ENCODE measurements around the gene OLFM2. TPM values are rescaled to one million over a fixed set of nuclear protein-coding genes. Genes with fewer than 3 reads are reported as not detected.
A peak's percentile ranks its signal among the peaks of the same experiment; 100 is the strongest.

Gene OLFM2
- total RNA-seq (2021): 75.6 and 76.5 TPM in 2 replicates
- long read RNA-seq, transcript OLFM2-201 (6 exons, 2,019 nt): major isoform, 32 of 39 reads
- long read RNA-seq, partial matches to known transcripts: 2 of 39 reads
- long read RNA-seq, other reads (novel, unspliced or antisense): 2 of 39 reads

- Histone ChIP-seq H4K8ac (replicated peaks; ENCODE audit: insufficient read length, low read depth, low read length) (no peak within 1 kb of the TSS), H3K79me2 (ENCODE audit: insufficient read depth, low read length) (no peaks in the 10 kb centered on the region), H2BK5ac (ENCODE audit: insufficient read length, low read length) (no peak within 1 kb of the TSS), H2AFZ (ENCODE audit: low read length) (no peak within 1 kb of the TSS), H4K5ac (ENCODE audit: insufficient read length, low read depth, low read length) (no peak within 1 kb of the TSS), H3K9me3 (ENCODE audit: control insufficient read depth, low read depth, low read length) (no peaks in the 10 kb centered on the region), H3K27ac (ENCODE audit: insufficient read length, low read depth, low read length) (no peak within 1 kb of the TSS), H3K18ac (ENCODE audit: insufficient read length, low read depth, low read length) (peak within 1 kb of the TSS; percentile 46), H4K20me1 (ENCODE audit: control insufficient read depth, insufficient read depth, insufficient read length) (no peaks in the 10 kb centered on the region), H4K91ac (ENCODE audit: insufficient read length, low read depth, low read length) (no peak within 1 kb of the TSS), H3K79me1 (ENCODE audit: insufficient read depth, low read depth, low read length, poor library complexity, severe bottlenecking) (peaks cover 5% of the 10 kb centered on the region), H3K27me3 (ENCODE audit: insufficient read depth, low read length) (no peaks in the 10 kb centered on the region), H2BK120ac (ENCODE audit: low read depth, low read length, poor library complexity, severe bottlenecking) (no peak within 1 kb of the TSS), H3K23me2 (ENCODE audit: insufficient read length, low read depth, low read length, poor library complexity, severe bottlenecking) (peaks cover 10% of the 10 kb centered on the region), H3K14ac (ENCODE audit: insufficient read depth, low read length) (peak within 1 kb of the TSS; percentile 67), H2AK5ac (ENCODE audit: insufficient read length, low read length) (no peak within 1 kb of the TSS), H2BK15ac (ENCODE audit: low read depth, low read length) (no peak within 1 kb of the TSS), H3K4ac (ENCODE audit: low read depth, low read length) (no peak within 1 kb of the TSS), H3K4me1 (ENCODE audit: insufficient read depth, low read length) (peaks cover 6% of the 10 kb centered on the region; the same call in 1 of the 2 replicates), H3K23ac (ENCODE audit: insufficient read length, low read depth, low read length) (no peak within 1 kb of the TSS), H3T11ph (ENCODE audit: low read length) (no peak within 1 kb of the TSS), H3K9ac (ENCODE audit: extremely low read depth, insufficient read length, low read length) (peak within 1 kb of the TSS; percentile 79), H2BK12ac (ENCODE audit: insufficient read length, low read depth, low read length) (no peak within 1 kb of the TSS), H3K4me2 (ENCODE audit: insufficient read depth, insufficient read length, low read length) (peak within 1 kb of the TSS; percentile 95), H3K56ac (ENCODE audit: insufficient read length, low read depth, low read length) (peak within 1 kb of the TSS; percentile 19), H2BK20ac (ENCODE audit: low read depth, low read length, poor library complexity, severe bottlenecking) (no peak within 1 kb of the TSS)
- DNase-seq: peak; percentile 89
- no CpG with 5 or more reads among the region's 62 CpGs for WGBS (ENCODE audit: extremely low coverage, insufficient read length, low lambda C conversion rate)
- H3K36me3 Mint-ChIP-seq (ENCODE audit: insufficient read depth in 1 of 3, low read depth in 3 of 3): peaks cover 0 to 3% (median 0%) of the 10 kb centered on the region in 3 experiments; a peak in 4 of 7 replicates
- peak within 1 kb of the TSS; percentile 88 to 99 for H3K4me3 Mint-ChIP-seq
- peaks cover 0 to 3% of the 10 kb centered on the region in 2 experiments; a peak in 1 of 5 replicates for H3K9me3 Mint-ChIP-seq
- peak within 1 kb of the TSS; percentile 93 to 98 (median 96) for H3K27ac Mint-ChIP-seq
- H3K4me1 Mint-ChIP-seq: peaks cover 23 to 36% of the 10 kb centered on the region in 2 experiments
- no peak for TF ChIP-seq CTCF (conservative IDR thresholded peaks at IDR 0.05)
- H3K27me3 Mint-ChIP-seq (ENCODE audit: low read depth): peaks cover 21% of the 10 kb centered on the region
Observed at GRCh38 chr19:9936326-9937000, at the start of gene OLFM2. Gene OLFM2 (minus strand): TSS chr19:9936515. CDS start chr19:9936366, 149 bp downstream.
